Lower leg skin (tissue), 3 donors: Measurements from ENCODE around the gene HNF1A.

Experiments used
- POLR2A ChIP-seq, 2 donors: fragments of 450-650 bp; IDR thresholded peaks; one replicate each; pipeline ENCODE4 v1.6.1; 2016 to 2017; ENCODE audit warnings: antibody characterized with exemption in 2 of 2, mild to moderate bottlenecking in 1 of 2, moderate library complexity in 1 of 2
- TF ChIP-seq, protein P1 (sequence below), 3 donors: fragments of 450-650 bp; IDR thresholded peaks; one replicate each; pipeline ENCODE4 v1.5.1; 2016; ENCODE audit warnings: antibody characterized with exemption in 3 of 3, mild to moderate bottlenecking in 3 of 3, moderate library complexity in 2 of 3

- TF ChIP-seq POLR2A (IDR thresholded peaks at IDR 0.05), result no peak
- TF ChIP-seq, protein P1, sequence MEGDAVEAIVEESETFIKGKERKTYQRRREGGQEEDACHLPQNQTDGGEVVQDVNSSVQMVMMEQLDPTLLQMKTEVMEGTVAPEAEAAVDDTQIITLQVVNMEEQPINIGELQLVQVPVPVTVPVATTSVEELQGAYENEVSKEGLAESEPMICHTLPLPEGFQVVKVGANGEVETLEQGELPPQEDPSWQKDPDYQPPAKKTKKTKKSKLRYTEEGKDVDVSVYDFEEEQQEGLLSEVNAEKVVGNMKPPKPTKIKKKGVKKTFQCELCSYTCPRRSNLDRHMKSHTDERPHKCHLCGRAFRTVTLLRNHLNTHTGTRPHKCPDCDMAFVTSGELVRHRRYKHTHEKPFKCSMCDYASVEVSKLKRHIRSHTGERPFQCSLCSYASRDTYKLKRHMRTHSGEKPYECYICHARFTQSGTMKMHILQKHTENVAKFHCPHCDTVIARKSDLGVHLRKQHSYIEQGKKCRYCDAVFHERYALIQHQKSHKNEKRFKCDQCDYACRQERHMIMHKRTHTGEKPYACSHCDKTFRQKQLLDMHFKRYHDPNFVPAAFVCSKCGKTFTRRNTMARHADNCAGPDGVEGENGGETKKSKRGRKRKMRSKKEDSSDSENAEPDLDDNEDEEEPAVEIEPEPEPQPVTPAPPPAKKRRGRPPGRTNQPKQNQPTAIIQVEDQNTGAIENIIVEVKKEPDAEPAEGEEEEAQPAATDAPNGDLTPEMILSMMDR (IDR thresholded peaks at IDR 0.05), result no peak
These were observed 15.2 kb downstream of the HNF1A start for GRCh38 chr12:120993496-120993895.
